Inflammatory macrophage (primary cell): ENCODE data around the gene JARID2.

ENCODE experiments used
- DNase-seq, 2 donors: peaks; one replicate each; pipeline ENCODE4 v3.0.0-alpha.2; 2020 to 2022

JARID2 gene

DNA sequence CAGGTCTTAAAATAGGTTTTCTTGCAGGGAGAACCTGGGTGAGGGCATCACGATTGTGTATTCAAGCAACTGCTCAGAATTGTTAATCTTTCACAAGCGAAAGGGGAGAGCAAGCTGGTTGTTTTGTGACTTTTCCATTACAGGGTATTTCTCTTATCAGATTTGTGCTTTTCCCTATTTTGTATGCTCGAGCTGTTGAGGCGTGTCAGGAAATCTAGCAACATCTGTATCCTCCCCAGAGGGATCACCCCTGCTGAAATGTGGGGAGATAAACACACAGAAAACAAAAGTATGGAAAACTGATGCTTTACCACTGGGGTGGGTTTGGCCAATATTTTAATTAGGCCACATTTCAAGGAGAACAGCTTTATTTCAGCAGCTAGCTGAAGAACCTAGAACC lies 230.0 kb downstream of the JARID2 start:
- no peak for DNase-seq

- no peak for DNase-seq
Observed at GRCh38 chr6:15476631-15477380, 230.9 kb downstream of the JARID2 start.

DNA sequence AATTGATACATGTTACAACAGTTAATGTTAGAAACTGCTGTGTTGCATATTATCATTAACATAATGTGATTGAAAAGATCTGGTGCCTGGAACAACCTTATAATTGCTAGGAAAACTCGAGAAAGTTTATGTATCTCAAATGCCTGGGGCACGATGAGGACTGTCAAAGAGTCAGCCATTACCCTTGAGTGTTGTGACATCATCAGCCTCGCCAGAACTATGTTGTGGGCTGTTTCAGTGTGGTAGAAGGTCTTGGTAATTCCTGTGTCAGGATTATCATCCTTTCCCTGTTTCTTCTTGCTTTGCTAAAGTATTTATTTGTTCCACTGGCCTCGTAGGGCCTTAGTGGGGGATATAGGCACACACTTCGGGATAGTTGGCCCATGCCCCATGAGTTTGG lies 231.9 kb downstream of the JARID2 start:
- DNase-seq, result no peak

DNA sequence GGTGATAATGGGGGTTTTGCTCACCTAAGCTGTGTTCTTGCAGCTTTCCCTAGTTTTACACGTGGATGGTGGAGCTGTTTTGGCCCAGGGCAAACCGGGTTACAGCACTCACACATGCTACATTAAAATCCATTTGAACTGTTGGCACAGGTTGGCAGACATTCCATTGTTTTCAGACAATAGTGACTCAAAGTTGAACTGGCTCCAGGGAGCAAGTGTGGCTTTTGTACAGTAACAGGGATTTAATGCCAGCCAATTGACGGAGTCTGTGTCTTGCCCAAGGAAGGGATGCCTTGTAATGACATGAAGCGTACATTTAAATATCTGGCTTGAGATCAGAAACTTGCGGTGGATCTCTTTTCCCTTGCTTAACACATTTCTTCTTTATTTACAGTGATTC lies 233.9 kb downstream of the JARID2 start:
- DNase-seq, result no peak

DNA sequence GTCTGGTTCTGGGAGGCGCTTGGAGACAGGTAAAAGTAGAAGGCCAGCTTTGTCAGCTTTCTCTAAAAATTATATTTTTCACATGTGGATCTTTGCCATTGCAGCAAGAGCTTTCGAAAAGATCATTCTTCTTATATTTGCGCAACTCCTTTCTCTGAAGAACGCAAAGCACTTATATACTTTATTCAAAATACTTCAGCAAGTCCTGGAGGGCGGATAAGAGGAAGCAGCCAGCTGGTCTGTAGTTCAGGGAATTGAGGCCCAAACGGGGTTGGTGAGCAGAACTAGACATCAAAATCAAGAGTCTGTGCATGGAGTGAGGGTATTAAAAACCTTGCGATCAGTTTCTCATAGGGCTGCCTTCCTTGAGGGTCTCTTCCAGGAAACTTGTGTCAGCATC lies 234.7 kb downstream of the JARID2 start:
- DNase-seq, result peak; percentile 27 to 52

DNA sequence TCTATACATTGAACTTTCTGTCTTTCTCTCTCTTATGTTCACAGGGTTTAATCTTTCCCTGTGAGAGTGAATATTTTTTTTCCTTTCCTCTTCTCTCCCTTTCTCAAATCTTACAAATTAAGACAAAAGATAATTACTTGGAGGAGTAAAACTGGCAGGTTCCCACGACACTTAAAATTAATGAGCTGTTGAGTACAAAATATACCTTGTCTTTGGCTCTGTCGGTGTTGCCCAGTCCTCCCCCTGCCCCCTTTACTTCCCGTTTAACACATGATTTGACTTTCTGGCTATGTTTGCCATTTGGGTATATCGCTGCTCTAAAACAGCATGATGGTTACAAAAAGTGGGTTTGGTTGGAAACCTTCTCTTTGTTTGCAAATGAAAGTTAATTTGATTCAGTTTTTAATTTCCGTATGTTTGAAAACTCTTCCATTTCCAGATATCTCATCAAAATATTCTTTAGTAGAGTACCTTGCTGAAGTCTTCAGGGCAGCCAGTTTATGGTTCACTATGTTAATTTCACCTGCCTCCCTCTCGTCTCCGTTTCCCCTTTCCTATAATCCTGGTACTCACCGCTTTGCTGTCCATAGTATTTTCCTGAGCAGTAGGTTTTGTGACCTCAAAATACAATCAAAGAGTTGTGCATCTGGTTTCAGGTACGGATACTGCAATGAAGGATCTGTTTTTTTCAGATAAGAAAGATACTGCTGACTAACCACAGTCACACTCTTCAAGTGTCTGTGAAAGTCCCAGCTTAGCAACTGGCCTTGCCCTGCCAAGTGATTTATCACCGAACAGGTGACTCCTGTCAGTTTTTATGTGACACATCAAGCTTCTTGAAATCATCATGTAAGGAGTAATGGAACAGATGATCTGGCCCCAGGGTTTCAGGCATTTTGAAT lies 235.8 kb downstream of the JARID2 start:
- no peak for DNase-seq

DNA sequence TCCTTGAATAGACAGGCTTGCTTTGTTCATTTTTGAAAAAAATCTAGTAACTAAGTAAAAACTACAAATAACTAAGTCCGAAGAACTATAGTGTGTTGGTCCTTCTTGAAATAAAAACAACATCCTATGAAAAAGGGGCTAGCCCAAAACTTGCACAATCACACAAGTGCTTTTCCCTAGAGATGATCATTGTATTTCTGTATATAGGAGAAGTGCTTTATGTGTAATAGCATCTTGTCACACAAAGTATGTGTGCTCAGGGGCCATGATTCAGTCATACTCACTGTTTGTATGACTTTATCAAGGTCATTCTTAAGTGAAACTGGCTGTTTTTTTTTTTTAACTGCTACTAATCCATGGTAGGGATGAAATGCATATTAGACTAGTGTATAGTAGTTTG lies 237.2 kb downstream of the JARID2 start:
- peak; percentile 55 to 58 for DNase-seq

DNA sequence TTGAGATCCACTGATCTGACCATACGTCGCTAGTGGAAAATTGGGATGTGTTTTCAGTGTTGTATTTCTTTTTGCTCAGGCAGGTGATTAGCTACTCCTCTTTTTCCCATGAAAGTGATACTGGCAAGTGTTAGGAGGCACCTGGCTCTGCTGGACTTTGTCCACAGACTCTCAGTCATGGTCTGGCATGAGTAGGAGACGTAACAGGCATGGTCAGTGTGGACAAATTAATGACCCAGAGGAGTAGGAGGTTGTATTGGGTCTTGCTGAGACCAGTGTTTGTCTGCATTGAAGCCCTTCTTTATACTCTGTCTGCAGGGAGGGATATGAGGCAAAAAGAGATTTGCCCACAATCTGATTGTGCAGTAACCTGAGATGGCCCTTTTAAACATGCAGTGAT lies 238.3 kb downstream of the JARID2 start:
- DNase-seq, result no peak

GRCh38 chr6:15484821-15485220 lies 239.0 kb downstream of the JARID2 start:
- no peak for DNase-seq

DNA sequence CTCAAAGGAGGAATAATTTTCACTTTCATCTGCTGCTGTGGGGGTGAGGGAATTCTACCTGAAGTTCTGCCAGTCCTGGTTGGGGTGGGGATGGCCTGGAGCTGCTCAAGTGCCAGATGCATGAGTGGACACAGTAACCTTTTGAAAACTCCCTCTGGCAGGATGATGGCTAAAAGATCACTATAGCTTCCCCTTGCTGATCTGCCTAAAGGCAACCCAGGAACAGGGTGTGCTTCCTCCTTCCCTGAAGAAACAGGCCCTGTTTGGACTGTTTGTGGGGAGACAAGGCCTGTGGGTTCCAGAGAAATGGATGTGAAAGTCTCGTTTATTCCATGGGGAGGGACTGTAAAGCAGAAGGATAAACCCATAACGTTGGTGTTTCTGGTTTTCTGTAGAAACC lies 240.1 kb downstream of the JARID2 start:
- peak; percentile 11 to 36 for DNase-seq

- DNase-seq, result no peak
Observed at GRCh38 chr6:15487262-15487661, 241.4 kb downstream of the JARID2 start.

DNA sequence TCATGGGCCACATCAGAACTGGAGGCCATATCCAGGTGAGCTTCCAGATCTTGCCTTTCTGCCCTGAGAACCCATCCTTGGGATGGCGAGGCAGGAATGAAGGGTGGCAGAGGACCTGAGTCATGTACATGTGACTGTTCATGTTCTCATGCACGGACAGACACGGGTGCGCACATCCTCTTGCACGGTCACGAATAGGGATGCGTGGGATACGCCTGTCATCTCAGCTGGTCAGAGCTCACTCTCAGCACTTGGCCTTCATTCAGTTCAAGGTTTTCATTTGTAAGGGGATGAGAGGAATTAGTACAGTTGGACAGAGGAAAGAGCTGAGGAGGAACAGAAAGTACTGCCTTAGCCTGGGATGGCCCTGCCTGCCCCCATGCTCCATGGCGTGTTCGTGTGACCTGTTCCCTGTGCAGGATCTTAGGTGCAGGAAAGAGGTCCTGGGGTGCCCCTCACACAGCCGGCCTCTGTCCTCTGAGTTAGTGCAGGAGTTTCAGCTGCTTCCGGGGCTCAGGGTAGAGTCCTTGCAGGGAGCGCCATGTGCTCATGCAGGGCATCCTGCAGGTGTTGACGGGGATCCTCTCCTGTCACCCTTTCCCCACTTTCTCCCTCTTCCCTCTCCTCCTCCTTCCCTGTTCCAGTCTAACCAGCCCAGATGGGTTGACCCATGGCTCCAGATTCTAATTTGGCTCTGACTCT lies 243.5 kb downstream of the JARID2 start:
- DNase-seq, result peak; percentile 20 to 74

DNA sequence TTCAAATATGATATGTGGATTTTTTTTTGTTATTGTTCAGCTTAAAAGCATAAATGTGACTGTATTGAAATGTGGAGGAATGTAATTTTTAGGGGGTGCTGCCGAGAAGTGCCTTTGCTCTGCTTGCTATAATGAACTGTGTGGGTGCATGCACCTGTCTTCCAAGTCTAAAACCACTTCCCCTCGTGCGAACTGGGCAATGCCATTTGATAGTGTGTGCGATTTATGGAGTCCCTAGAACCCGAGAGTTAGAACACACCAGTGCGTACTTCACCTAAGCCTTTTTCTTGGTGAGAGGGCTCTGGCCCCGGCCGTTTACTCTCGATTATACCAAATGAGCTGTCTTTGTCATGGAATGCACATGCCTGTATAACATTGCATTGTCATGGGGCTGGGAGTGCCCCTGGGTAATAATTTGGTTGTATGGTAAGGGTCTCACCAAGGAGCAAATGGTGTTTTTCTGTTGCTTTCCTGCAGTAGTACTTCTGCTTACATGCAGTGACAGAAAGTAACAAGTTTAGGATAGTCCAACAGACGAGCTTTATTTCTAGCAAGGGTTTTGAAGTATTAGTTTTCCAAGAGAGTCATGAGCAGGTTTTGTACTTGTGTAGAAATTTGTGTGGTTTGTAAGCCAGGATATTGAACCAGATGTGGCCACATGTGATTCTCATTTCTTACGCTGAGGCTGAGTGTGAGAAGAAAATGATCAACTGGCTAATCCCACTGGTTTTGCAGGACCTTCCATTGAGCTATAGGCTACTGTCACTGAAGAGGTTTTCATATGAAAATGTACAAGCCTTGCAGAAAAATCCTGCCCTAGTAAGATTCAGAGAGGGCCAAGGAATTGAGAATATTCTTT lies 244.6 kb downstream of the JARID2 start:
- DNase-seq, result no peak

DNA sequence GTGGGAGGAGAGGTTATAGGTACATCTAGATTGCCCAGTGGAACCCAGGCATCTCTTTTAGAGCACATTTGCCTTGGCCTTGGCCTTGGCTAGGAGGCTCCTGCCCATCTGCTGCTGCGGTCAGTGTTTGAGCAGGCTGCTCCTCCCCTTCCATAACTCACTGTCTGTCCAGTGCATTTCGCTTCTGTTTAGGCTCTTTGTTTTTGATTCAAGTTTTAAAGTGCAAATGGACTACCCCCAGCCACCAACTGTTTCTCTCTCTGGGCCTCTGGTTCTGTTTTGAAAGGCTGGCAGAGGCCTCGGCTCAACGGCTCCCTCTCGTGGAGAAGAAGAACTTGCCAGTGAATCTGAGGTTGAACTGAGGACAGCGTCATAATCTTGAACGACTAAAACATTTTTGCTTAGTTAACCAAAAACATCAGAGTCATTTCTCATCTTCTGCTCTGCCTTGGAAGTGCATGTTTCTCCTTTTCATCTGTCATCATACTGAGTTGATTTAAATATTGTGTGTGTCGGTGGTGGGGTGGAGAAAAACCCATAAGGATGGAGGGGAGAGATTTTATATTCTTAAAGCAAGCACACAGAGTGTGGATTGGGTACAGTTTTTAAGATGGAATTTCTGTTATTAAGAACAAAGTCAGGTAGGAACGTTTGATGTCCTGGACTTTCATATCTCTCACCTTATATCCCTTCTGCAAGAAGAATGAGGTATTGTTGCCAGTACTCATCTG lies 245.6 kb downstream of the JARID2 start:
- peak; percentile 75 to 76 for DNase-seq

DNA sequence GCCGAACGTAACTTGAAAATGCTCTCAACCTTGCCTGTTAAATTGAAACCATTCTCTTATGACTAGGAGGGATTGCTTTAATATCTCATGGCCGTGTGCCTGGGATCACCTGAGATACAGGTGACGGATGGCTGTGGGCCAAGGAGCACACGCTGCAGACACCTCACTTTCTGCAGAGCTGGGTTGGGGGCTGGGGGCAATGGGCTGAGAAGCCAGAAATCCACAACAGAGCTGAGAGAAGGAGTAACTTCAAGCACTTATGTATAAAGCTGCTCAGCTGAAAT lies 246.1 kb downstream of the JARID2 start:
- DNase-seq, result no peak

DNA sequence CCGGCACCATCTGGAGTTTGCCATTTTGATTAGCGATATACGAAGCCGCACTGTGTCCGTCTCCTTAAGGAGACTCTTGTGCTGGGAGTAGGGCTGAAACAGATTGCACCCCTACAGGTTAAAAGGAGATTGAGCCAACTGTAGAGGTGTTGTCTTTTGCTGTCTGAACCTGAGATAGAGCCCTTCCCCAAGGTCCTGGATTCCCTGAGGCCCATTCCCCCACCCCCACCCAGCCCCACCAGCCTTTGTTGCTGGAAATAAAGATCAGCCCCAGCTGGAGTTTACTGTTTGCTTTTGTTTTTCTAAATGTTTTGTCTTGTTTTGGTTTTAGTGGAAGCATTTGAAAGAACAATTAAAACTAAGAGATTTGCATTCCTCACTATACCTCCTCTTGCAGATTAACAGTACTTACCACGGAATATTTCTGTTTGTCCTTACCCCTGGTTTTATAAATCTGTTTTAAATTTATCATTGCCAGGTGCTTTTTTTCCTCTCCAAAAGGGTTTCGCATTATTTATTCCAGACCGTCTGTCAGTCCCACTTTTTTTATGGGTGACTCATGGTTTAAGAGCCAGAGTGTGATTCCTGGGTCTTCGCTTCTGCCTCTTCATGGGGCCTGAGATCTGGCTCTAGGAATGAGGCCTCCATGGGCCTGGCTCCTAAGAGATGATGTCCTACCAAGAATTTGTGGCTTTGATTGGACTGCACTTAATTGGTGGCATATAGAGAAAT lies 247.7 kb downstream of the JARID2 start:
- no peak for DNase-seq

DNA sequence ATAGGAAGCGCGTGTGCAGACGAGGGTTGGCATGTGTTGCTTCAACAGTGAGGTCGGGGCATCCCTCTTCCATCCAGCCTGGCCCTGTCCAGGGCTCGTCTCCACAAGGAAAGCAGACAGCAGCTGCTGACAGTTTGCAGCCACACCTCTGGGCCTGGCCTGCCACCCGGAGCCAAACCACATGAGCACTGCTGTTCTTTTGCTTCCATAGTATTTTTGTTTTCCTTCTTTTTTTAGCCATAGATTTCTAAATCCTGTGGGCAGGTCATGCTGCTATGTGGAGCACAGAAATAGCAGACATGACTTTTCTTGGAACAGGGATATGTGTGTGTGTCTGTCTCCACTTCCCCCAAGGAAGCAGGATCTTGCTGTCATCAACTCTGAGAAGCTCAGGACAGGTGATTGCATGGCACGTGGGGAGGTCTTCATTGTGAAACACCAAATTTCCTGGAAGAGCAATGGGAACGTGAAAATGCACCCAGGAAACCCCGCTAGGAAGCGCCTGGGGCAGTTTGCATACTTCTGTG lies 249.6 kb downstream of the JARID2 start:
- peak; percentile 59 to 73 for DNase-seq

GRCh38 chr6:15496345-15497131 lies 250.7 kb downstream of the JARID2 start:
- DNase-seq, result no peak

DNA sequence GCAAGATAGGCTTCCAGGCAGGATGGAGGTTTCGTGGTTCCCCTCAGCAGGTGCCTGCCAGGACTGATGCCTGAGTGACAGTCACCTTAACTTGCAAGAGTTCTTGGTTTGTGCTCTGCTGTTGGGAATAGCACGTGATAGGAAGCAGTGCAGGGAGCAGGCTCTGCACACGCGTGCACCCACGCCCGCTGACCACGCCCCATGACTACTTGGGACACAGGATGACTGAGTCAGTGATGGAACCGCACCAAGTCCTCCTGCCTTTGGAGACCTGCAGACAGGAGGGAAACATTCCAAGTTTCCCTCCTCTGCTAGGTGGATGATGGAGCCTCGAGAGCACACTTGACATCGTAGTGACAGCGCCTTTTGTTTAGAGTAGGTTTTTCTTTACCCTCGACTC lies 252.8 kb downstream of the JARID2 start:
- peak; percentile 51 to 53 for DNase-seq

- DNase-seq, result no peak
Observed at GRCh38 chr6:15499125-15499524, 253.3 kb downstream of the JARID2 start.
